ENCODE data around the gene SNX11. TPM values are rescaled to one million over a fixed set of nuclear protein-coding genes. Genes with fewer than 3 reads are reported as not detected.

The SNX11 gene
- total and polyA plus RNA-seq, 2 donors (not counting 3 experiments of a cell fraction or from before 2014, with no cell fraction given): 23.4 to 26.2 TPM

DNA sequence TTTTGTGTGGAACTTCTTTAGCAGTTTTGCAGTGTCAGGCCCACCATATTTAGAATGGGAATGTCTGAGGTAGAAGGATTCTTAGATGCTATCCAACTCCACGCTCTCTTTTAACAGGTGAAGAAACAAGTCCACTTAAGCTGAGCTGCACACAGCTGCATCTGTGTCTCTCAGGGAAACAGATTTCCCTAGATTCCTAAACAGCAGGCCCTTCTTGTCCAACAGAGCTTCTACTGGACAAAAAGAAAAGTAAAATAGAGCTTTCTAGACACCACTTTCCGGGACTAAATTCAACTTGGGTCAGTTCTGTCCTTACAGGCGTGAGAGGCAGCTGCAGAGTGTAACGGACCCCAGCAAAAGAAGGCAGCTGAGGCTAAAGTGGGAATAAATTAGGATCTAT lies 51.7 kb downstream of the SNX11 start:
- dilution Hi-C loops (cut with MboI; ENCODE audit: extremely low pct_ligation_motif_present, low sequenced_read_pairs) (no loop called here), intact Hi-C loops (cut with micrococcal nuclease) (no loop called here)
- BruUV-seq (replicated peaks): no TSS peak
- CTCF ChIA-PET: interaction anchor here (0.6 to 1.7 kb wide), 15 partner anchors 8 to 477 kb away, joined by 3 to 8 read pairs (median 4); no protein-coding TSS in a partner anchor
- Histone ChIP-seq H3K9me1 (replicated peaks; ENCODE audit: control insufficient read depth, extremely low read depth, insufficient read depth, low read length) (no peaks in the 10 kb centered on the region), H3K4me1 (ENCODE audit: control insufficient read depth, extremely low read depth, insufficient read depth, low read length) (no peaks in the 10 kb centered on the region), H3K27me3 (ENCODE audit: control insufficient read depth in 2 of 2, insufficient read depth in 2 of 2, low read length in 2 of 2) (peaks cover under 1 to 2% of the 10 kb centered on the region in 2 experiments), H3K9ac (replicated peaks; ENCODE audit: extremely low read depth, insufficient read depth, low read length) (no peak overlapping the region), H3K27ac (ENCODE audit: insufficient read depth, low read depth, low read length) (no peak overlapping the region), H3K36me3 (ENCODE audit: control insufficient read depth in 2 of 2, extremely low read depth in 1 of 2, insufficient read depth in 2 of 2, low read length in 2 of 2) (no peaks in the 10 kb centered on the region), H3K79me2 (ENCODE audit: control insufficient read depth, insufficient read depth, low read length) (no peaks in the 10 kb centered on the region), H2AFZ (ENCODE audit: low read depth, low read length) (no peak overlapping the region), H3K4me3 (replicated peaks in 1 of 3; ENCODE audit: insufficient read depth in 1 of 3, low read depth in 1 of 3, low read length in 3 of 3) (no peak overlapping the region), H3K9me3 (replicated peaks; ENCODE audit: control insufficient read depth, insufficient read depth, low read length) (no peaks in the 10 kb centered on the region), H4K20me1 (replicated peaks; ENCODE audit: control insufficient read depth, extremely low read depth, insufficient read depth, low read length) (no peaks in the 10 kb centered on the region), H3K4me2 (ENCODE audit: insufficient read depth, low read length) (no peak overlapping the region)
- FAIRE-seq (no peak), DNase-seq (ENCODE audit: low read depth, low spot score) (no peak)
- POLR2A ChIA-PET: interaction anchor here (0.6 kb wide), 1 partner anchor 21 kb away, joined by 4 read pairs; no protein-coding TSS in a partner anchor
- TF ChIP-seq, protein P1, sequence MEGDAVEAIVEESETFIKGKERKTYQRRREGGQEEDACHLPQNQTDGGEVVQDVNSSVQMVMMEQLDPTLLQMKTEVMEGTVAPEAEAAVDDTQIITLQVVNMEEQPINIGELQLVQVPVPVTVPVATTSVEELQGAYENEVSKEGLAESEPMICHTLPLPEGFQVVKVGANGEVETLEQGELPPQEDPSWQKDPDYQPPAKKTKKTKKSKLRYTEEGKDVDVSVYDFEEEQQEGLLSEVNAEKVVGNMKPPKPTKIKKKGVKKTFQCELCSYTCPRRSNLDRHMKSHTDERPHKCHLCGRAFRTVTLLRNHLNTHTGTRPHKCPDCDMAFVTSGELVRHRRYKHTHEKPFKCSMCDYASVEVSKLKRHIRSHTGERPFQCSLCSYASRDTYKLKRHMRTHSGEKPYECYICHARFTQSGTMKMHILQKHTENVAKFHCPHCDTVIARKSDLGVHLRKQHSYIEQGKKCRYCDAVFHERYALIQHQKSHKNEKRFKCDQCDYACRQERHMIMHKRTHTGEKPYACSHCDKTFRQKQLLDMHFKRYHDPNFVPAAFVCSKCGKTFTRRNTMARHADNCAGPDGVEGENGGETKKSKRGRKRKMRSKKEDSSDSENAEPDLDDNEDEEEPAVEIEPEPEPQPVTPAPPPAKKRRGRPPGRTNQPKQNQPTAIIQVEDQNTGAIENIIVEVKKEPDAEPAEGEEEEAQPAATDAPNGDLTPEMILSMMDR (IDR thresholded peaks at IDR 0.05; ENCODE audit: extremely low read depth in 1 of 2, insufficient read depth in 1 of 2, low read depth in 1 of 2, low read length in 2 of 2): no peak
- TF ChIP-seq EZH2 (IDR thresholded peaks at IDR 0.05; ENCODE audit: borderline replicate concordance, low read depth, low read length, severe bottlenecking): no peak
- TF ChIP-seq MYC (IDR thresholded peaks at IDR 0.05; ENCODE audit: low read depth, low read length): no peak
- no peak for TF ChIP-seq POLR2AphosphoS5 (IDR thresholded peaks at IDR 0.05; ENCODE audit: insufficient read depth, low read depth, low read length)
- no peak for TF ChIP-seq FOS (IDR thresholded peaks at IDR 0.05; ENCODE audit: borderline replicate concordance, insufficient read depth, low read length)
- TF ChIP-seq, protein P2, sequence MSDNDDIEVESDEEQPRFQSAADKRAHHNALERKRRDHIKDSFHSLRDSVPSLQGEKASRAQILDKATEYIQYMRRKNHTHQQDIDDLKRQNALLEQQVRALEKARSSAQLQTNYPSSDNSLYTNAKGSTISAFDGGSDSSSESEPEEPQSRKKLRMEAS (IDR thresholded peaks at IDR 0.05; ENCODE audit: insufficient read depth, insufficient read length): no peak
- TF ChIP-seq POLR2A (IDR thresholded peaks at IDR 0.05; ENCODE audit: low read depth, low read length): no peak
- TF ChIP-seq JUN (IDR thresholded peaks at IDR 0.05; ENCODE audit: borderline replicate concordance, insufficient read depth, insufficient read length, low read depth): no peak
- TF ChIP-seq GATA2 (IDR thresholded peaks at IDR 0.05; ENCODE audit: insufficient read depth, insufficient read length, low read depth, low read length): no peak

Measured in endothelial cell of umbilical vein (primary cell).